Right ventricle myocardium superior (tissue), 1 donor: ENCODE measurements around the gene OPRPN. TPM values are rescaled to one million over a fixed set of nuclear protein-coding genes. Genes with fewer than 3 reads are reported as not detected.
A peak's percentile ranks its signal among the peaks of the same experiment; 100 is the strongest.

ENCODE experiments used
- ATAC-seq: fragments of 200-7000 bp; cut with Tn5 transposase; one replicate; pipeline ENCODE4 v1.9.1; 2020; ENCODE audit warnings: mild to moderate bottlenecking; ENCODE audit not compliant: poor library complexity
- DNase-seq: peaks from one replicate; pipeline ENCODE4 v3.0.0-alpha.2; 2020
- intact Hi-C: fragments of 100-400 bp; cut with DNase I; formaldehyde crosslinking; loops from one replicate; pipeline ENCODE4 v1.11.2; 2022
- long read RNA-seq: library from polyadenylated mRNA; unstranded; transcript quantifications from one replicate; pipeline ENCODE4 v2.0.0, GENCODE V29; 2021
- total RNA-seq: library from RNA; stranded (reverse); fragmentation: NEBNext Ultra II Directional; extraction: Animal tissue kit (Norgen Biotek cat#: 25700); gene quantifications from one replicate; pipeline ENCODE4 v1.2.1, GENCODE V29; 2021
- donor health status: DM: no; HTN: yes; CAD: no; lungs with severe emphysema.

OPRPN gene, protein sequence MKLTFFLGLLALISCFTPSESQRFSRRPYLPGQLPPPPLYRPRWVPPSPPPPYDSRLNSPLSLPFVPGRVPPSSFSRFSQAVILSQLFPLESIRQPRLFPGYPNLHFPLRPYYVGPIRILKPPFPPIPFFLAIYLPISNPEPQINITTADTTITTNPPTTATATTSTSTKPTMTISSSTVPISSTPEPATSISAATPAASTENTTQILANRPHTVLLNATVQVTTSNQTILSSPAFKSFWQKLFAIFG
- total RNA-seq: not detected
- long read RNA-seq: 0 reads

DNA sequence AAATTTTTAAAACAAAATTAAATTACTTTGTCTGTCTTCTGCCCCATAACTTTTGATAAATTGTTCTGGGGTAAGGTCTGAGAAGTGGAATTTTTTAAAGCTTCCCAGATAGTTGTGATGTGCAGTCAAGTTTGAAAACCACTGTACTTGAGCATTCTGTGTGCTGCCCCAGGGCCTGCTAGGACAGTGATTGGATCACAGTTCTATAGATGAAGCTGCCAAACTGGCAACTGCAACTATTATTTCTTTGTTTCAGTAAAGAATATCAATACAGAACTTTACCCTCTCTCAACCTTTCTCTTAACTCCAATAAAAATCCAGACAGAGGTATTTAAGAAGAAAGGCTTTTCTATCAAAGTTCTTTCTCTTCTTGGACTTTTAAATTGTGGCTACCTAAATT, at the start of gene OPRPN:
TSS of gene OPRPN (plus strand) at position 361 of the 400 bp plus-strand sequence. CDS start 1,346 bp downstream, outside the sequence.
- no peak for DNase-seq
- ATAC-seq: no peak
- intact Hi-C loops: no loop called here

DNA sequence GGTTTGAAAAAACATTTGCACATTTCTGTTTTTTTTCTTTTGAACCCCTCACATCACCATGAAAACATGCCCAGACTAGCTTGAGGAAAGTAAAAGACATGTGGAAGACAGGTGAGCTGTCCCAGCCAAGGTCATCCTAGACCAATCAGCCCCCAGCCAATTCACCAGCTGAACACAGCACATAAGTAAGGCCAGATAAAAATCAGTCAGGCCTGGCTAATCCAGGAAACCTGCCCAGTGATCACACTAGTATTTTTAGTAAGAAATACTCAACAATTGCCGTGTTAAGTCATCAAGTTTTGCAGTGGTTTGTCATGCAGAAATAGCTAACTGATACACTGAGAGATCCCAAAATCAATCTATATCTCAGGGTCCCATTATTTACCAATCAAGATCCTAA, 41.6 kb upstream of the OPRPN start:
- ATAC-seq (no peak), DNase-seq (no peak)
- intact Hi-C loops: no loop called here

DNA sequence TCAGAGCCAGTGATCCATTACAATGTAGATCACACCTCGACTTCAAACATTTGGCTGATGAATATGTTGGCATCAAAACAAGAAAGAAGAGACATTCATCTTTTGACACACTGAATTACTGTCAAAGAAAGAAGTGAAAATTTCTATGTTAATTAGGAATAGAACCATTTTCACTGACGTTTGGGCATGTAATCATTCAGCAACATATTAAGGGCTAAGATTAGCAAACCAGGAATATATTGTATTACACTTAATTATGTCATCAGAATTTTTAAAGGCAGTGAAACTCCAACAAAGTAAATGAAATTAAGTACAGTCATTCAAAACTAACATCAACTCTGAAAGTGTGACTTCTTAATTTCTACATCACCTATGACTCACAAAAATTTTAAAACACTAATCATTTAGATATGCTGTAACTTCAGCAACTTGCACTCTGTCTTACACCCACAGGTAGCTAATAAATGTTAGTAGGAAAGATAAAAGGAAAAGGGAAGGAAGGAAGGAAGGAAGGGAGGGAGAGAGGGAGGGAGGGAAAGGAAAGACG, 38.6 kb upstream of the OPRPN start:
- intact Hi-C loops: no loop called here
- no peak for ATAC-seq

DNA sequence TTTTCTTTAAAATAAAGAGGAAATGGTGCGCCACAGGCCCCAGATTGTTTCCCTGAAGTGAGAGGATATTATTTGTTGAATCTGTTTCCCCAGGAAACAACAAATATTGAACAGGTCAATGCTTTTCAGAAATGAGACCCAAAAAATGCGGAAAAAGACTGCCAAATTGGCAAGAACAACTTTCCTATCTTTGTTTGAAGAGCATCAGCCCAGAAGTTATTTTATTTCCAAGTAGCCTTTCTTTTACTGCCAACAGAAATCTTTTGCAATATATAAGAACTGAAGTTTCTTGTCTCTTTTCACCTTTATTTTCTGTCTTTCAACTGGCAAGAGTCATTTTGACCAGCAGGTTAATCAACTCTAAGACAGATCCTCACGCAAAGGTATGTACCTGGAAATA, 37.3 kb upstream of the OPRPN start, which contains the start of gene SMR3A:
TSS of gene SMR3A (plus strand) at position 301 of the 400 bp plus-strand sequence. CDS start 1,356 bp downstream, outside the sequence.
- intact Hi-C loops: no loop called here
- DNase-seq: no peak
- no peak for ATAC-seq

More for the DNA sequence above, 38.6 kb upstream of the OPRPN start:
- DNase-seq: no peak

DNA sequence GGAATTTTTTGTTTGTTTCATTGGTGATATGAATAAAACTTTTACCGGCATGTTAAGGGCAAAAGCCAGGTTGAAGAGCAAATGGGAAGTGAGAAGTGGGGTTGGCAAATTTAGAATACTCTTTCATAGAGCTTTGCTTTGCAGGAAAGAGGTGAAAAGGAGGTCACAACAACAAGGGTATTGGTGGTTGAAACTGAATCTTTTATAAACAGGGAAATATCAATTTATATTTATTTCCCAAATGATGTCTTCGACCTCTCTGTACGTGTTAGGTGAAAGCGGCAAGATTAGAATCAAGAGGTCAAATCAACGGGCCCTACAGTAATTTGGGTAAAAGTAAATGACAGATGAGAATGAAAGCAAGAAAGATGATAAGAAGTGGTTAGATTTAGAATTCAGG, 33.7 kb upstream of the OPRPN start:
- ATAC-seq: no peak
- intact Hi-C loops: no loop called here
- DNase-seq: no peak

DNA sequence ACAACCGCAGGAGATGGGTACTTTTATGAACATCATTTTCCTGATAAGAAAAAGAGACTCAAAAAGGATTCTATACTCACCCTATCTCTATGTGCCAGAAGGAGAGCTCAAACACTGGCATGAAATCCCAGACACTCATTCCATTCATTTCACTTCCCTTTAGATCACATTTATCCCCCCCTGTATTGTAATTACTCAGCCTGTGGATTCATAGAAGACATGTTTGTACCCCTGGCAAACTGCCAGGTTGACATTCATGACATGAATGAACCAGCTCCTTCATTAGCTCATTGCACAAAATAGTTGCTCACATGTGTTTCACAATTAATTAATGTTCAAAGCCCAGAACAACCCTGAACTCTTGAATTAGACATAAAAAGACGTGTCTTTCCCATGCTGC, 32.3 kb upstream of the OPRPN start:
- no peak for DNase-seq
- intact Hi-C loops: no loop called here
- no peak for ATAC-seq

DNA sequence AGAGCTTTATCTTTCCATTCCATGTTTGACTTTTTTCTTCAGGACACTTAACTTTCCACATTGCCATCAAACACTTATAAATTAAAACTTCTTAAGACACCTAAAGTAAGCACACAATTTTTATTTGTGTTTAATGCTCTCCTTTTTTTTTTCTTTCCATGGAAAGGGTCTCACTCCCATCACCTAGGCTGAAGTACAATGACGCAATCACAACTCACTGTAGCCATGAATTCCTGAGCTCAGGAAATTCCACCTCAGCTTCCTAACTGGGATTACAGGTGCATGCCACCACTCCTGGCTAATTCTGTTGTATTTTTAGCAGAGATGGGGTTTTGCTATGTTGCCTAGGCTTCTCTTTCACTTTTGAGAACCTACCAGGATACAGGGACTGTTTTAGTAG, 29.9 kb upstream of the OPRPN start:
- no peak for DNase-seq
- no peak for ATAC-seq
- intact Hi-C loops: no loop called here

DNA sequence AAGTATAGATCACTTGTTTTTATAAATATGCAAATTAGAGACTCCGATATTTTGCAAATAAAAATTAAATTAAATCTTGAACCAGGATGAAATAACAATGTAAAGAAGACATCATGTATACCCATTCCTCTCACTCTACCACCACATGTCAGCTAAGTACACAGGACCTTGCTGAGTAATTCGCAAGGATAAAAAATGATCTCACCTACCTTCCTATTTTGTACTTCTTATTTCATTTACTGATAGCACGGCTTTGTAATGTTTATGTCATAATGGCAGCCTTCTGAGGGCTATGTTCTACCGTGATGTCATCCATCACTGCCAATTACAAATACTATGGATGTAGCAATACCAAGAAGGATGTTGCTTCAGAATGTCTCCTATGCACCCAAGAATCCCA, 25.8 kb upstream of the OPRPN start:
- no peak for DNase-seq
- ATAC-seq: no peak
- intact Hi-C loops: no loop called here

DNA sequence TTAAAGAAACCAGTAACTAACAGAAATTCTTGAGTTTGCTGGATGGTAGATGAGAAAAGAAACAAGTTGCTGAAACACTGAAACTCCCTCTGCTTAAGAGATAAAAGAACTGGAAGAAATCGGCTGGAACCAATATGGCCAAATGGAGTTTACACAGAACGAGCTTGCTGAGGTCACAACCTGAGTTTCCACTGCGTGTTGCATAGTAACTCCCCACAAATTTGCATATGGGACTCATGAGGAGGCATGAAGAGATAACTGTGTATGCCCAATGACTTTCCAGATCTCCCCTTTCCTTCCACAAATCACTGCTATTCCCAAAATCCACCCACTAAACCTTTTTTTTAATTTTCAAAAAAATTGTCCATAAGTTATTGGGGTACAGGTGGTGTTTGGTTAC, 25.0 kb upstream of the OPRPN start:
- intact Hi-C loops: no loop called here
- ATAC-seq (no peak), DNase-seq (no peak)

DNA sequence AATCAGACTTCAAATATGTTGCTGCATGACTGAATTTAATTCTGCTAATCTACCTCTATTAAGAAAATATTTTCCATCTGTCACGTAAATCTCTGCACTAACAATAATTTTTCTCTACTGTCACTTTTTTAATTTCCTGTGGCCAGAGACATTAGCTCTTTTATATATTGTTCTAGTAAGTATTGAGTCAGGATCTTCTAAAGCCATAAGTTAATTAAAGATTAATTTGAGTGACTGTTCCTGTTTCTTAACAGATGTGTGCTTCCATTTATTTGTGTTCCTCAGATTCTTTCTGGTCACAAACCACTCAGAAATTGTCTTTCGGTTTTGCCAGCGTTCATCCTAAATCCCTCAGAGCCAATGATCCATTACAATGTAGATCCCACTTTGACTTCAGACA, 17.2 kb upstream of the OPRPN start:
- ATAC-seq: no peak
- intact Hi-C loops: no loop called here
- DNase-seq: no peak

DNA sequence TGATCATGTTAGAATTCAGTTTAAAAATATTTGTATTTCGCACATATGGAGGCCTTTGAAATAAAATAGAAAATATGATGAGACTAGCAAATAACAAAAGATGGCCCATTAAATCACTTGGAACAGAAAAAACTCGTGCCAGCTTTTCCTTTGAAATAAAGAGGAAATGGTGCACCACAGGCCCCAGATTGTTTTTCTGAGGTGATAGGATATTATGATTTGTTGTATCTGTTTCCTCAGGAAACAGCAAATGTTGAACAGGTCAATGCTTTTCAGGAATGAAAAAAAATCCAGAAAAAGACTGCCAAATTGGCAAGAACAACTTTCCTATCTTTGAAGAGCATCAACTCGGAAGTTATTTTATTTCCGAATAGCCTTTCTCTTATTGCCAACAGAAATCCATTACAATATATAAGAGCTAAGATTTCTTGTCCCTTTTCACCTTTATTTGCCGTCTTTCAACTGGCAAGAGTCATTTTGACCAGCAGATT, 15.0 kb upstream of the OPRPN start, which contains the start of gene SMR3B:
TSS of gene SMR3B (plus strand) at position 441 of the 491 bp plus-strand sequence. CDS start 1,380 bp downstream, outside the sequence.
- no peak for ATAC-seq
- intact Hi-C loops: no loop called here
- no peak for DNase-seq

DNA sequence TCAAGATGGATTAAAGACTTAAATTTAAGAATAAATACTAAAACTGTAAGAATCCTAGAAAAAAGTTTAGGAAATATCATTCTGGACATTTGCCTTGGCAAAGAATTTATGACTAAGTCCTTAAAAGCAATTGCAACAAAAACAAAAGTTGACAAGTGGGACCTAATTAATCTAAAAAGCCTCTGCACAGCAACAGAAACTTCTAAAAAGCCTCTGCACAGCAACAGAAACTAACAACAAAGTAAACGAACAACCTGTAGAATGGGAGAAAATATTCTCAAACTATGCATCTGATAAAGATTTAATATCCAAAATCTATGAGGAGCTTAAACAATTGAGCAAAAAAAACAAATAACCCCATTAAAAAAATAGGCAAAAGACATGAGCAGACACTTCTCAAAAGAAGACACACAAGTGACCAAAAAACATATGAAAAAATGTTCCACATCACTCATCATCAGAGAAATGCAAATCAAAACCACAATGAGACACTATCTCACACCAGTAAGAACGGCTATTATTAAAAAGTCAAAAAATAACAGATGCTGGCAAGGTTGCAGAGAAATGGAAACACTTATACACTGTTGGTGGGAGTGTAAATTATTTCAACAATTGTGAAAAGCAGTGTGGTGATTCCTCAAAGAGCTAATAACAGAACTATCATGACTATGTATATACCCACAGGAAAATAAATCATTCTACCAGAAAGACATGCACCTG, 5.5 kb upstream of the OPRPN start:
- intact Hi-C loops: no loop called here
- no peak for DNase-seq
- no peak for ATAC-seq

DNA sequence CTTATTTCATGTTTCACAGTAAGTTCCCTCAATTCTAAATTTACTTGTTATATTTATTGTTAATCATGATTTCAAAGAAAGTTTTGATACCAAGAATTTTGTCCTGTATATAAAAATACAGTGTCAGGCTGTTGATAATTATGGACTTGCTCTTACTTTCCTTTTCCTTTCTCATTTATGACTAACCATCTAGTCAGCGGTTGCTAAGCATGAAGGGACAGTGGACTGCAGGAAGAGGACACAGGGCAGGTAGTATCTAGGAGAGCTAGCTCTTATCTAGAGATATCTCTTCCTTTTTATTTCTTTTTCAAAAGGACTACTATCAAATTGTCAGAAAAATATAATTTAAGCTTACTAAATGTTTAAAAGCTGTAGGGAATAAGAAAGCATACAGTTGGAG, 1.6 kb downstream of the OPRPN start:
- ATAC-seq (no peak), DNase-seq (no peak)
- intact Hi-C loops: no loop called here

DNA sequence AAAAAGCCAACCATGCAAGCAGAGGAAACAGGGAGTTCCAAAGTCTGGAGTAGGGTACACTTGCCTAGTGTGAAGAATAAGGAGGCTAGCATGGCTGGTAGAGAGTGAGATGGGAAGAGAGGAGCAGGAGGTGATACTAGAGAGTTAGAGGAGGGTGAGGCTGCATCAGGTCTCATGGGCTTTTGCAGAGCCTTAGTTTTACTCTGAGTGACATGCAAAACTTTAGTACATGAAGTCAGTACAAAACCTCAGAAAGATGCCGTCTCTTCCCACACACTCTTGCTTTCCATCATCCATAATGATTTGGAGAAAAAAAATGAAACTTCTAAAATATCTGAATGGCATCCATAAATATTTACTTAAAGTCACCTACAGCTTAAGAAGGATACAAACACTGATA, 5.0 kb downstream of the OPRPN start:
- DNase-seq: no peak
- intact Hi-C loops: no loop called here
- no peak for ATAC-seq

DNA sequence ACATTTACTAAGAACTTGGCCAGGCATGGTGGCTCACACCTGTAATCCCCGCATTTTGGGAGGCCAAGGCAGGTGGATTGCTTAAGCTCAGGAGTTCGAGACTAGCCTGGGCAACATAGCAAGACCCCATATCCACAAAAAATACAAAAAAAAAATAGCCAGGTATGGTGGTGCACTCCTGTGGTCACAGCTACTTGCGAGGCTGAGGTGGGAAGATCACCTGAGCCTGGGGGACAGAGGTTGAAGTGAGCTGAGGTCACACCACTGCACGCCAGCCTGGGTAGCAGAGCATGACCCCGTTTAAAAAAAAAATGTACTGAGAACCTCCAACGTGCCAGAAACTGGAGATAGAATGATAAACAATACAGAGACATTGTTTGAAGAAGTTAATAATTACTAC, 8.0 kb downstream of the OPRPN start:
- no peak for DNase-seq
- no peak for ATAC-seq
- intact Hi-C loops: no loop called here

DNA sequence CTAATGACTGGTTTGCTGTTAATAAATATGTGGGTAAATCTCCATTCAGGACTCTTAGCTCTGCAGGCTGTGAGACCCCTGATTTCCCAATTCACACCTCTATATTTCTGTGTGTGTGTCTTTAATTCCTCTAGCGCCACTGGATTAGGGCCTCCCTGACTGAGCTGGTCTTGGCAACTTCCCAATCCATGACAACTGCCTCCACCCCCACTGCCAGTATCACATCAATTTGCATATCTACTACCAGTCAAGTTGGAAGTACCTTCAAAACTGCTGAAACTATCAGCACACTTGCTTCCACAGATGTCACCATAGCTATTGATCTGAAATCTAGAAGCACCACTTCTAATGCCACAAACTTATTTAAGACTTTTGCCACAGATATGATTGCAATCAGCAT, 27.6 kb downstream of the OPRPN start:
- DNase-seq (no peak), ATAC-seq (no peak)
- intact Hi-C loops: no loop called here

DNA sequence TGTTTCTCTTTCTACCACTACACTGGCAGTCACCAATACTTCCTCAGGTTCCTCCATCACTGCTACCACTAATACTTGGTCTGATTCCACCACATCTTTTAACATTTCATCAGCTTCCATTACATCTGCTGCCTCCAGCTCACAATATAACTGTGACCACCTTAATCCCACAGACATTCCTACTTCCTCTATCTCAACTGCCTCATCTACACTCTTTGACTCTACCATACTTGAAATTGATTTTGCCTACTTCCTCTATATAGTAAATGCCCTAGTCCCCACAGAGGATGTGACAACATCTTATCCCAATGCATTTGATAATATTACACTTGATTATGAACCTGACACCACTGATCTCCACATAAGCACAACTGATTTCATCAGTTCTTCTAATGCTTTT, 29.0 kb downstream of the OPRPN start:
- ATAC-seq: no peak
- intact Hi-C loops: no loop called here
- no peak for DNase-seq

DNA sequence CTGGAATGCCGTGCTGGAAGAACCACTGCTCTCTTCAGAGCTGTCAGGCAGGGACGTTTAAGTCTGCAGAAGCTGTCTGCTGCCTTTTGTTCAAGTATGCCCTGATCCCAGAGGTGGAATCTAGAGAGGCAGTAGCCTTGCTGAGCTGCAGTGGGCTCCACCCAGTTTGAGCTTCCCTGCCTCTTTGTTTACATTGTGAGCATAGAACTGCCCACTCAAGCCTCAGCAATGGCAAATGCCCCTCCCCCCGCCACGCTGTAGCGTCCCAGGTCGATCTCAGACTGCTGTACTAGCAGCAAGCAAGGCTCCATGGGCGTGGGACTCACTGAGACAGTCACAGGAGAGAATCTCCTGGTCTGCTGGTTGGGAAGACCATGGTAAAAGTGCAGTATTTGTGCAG, 39.5 kb downstream of the OPRPN start:
- ATAC-seq (no peak), DNase-seq (peak; percentile 38)

DNA sequence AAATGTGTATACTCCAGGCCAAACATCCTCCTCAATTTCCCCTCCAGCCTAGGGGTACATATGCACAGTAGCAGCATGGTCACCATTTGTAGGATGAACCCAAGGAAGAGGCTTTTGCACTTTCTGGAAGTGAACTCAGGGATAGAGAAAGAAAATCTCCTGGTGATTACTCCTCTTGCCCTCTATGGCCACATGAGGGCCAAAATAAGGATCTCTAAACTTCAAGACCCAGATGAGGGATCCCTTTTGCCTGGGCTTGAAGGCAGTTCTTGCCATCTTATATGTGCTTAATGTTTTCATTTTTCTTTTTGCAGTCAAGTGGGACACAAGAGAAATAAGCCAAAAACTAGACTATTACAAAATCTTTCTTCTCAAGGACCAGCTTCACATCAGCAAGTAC, 44.7 kb downstream of the OPRPN start:
- no peak for ATAC-seq
- DNase-seq: no peak
- intact Hi-C loops: no loop called here

More for the DNA sequence above, 39.5 kb downstream of the OPRPN start:
- intact Hi-C loops: no loop called here

DNA sequence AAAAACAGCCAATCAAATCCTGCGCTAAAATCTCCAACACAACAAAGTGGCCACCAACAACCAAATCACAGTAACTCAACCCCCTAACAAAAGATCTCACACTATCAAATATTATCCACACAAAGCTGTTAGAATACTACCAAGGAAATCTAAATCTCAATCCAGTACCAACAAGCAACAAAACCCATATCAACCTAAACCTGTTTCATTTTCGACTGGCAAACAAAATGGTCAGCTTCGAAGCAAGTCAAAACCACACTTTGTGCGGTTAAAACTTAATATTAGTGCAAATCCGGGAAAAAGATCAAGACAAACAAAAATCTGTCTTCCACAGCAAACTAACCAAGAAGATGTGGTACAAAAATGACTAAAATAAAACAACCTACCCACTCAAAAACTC, 45.6 kb downstream of the OPRPN start:
- intact Hi-C loops: no loop called here
- no peak for DNase-seq
- no peak for ATAC-seq
